Mucosa of rectum (tissue), 2 donors: ENCODE data around the gene CIAO2A.
A peak's percentile ranks its signal among the peaks of the same experiment; 100 is the strongest.
"Not testable (repeated sequence)": the region's sequence is repeated elsewhere in the genome, so short reads cannot be mapped to it uniquely, and the experiment has no call there.

Experiments used
- H3K27ac ChIP-seq, 2 donors: one replicate each; pipeline ENCODE4 v1.7.0; 2013; ENCODE audit warnings: inconsistent platforms in 2 of 2, low read depth in 2 of 2, low read length in 2 of 2
- H3K27me3 ChIP-seq, 2 donors: one replicate each; pipeline ENCODE4 v1.7.0; 2013; ENCODE audit warnings: low read length in 2 of 2; ENCODE audit not compliant: control insufficient read depth in 2 of 2, insufficient read depth in 2 of 2
- H3K36me3 ChIP-seq, 2 donors: one replicate each; pipeline ENCODE4 v1.7.0; 2013; ENCODE audit warnings: low read length in 2 of 2; ENCODE audit not compliant: control insufficient read depth in 2 of 2, insufficient read depth in 2 of 2
- H3K4me1 ChIP-seq, 2 donors: one replicate each; pipeline ENCODE4 v1.7.0; 2013; ENCODE audit warnings: low read length in 2 of 2, mild to moderate bottlenecking in 1 of 2; ENCODE audit not compliant: control insufficient read depth in 2 of 2, insufficient read depth in 2 of 2
- H3K4me3 ChIP-seq, 2 donors: one replicate each; pipeline ENCODE4 v1.7.0; 2013; ENCODE audit warnings: low read length in 2 of 2
- H3K9ac ChIP-seq, 2 donors: one replicate each; pipeline ENCODE4 v1.7.0; 2013; ENCODE audit warnings: low read length in 2 of 2, low read depth in 1 of 2, mild to moderate bottlenecking in 1 of 2
- H3K9me3 ChIP-seq, 2 donors: one replicate each; pipeline ENCODE4 v1.7.0; 2013; ENCODE audit warnings: low read length in 2 of 2; ENCODE audit not compliant: control insufficient read depth in 2 of 2
- donor health status: healthy.
- donor health status: Normal muscosa, but diverticular disease.

The CIAO2A gene

GRCh38 chr15:64096668-64097384 is 3.2 kb upstream of the CIAO2A start:
- no peaks in the 10 kb centered on the region for H3K9me3 ChIP-seq
- H3K27ac ChIP-seq, result peak overlapping the region in 1 of 2 donors; percentile 81
- H3K27me3 ChIP-seq, result no peaks in the 10 kb centered on the region
- H3K4me3 ChIP-seq, result peak overlapping the region; percentile 83 to 96
- peaks cover 25 to 40% of the 10 kb centered on the region in 2 donors for H3K4me1 ChIP-seq
- H3K36me3 ChIP-seq, result no peaks in the 10 kb centered on the region
- peak overlapping the region; percentile 58 to 89 for H3K9ac ChIP-seq

GRCh38 chr15:64095795-64096667 is 2.4 kb upstream of the CIAO2A start, which contains the start of gene SNX1:
SNX1 (plus strand) TSS chr15:64095982; CDS start chr15:64096014, 32 bp downstream.
- Histone ChIP-seq H3K27me3 (no peaks in the 10 kb centered on the region), H3K27ac (peak within 1 kb of the TSS; percentile 81), H3K9me3 (no peaks in the 10 kb centered on the region), H3K36me3 (no peaks in the 10 kb centered on the region), H3K4me1 (peaks cover 25 to 40% of the 10 kb centered on the region in 2 donors), H3K4me3 (peak within 1 kb of the TSS; percentile 88 to 96), H3K9ac (peak within 1 kb of the TSS; percentile 58 to 89)

GRCh38 chr15:64095431-64095794 is 1.8 kb upstream of the CIAO2A start:
- H3K4me3 ChIP-seq, result peak overlapping the region; percentile 59 to 88
- peak overlapping the region; percentile 81 for H3K27ac ChIP-seq
- no peaks in the 10 kb centered on the region for H3K27me3 ChIP-seq
- H3K9ac ChIP-seq, result peak overlapping the region; percentile 53 to 89
- H3K4me1 ChIP-seq, result peaks cover 25 to 40% of the 10 kb centered on the region in 2 donors
- peaks cover 0 to 2% of the 10 kb centered on the region in 2 donors for H3K36me3 ChIP-seq
- H3K9me3 ChIP-seq, result no peaks in the 10 kb centered on the region

GRCh38 chr15:64092864-64093626 is 593 bp downstream of the CIAO2A start:
- Histone ChIP-seq H3K27ac (peak overlapping the region; percentile 73 to 91), H3K9me3 (no peaks in the 10 kb centered on the region), H3K4me1 (peaks cover 25 to 39% of the 10 kb centered on the region in 2 donors), H3K36me3 (peaks cover 3 to 12% of the 10 kb centered on the region in 2 donors), H3K9ac (peak overlapping the region; percentile 81 to 90), H3K27me3 (no peaks in the 10 kb centered on the region), H3K4me3 (peak overlapping the region; percentile 88)

GRCh38 chr15:64092075-64092820 is 1.4 kb downstream of the CIAO2A start:
- peak overlapping the region; percentile 81 to 90 for H3K9ac ChIP-seq
- H3K9me3 ChIP-seq, result no peaks in the 10 kb centered on the region
- peak overlapping the region; percentile 88 for H3K4me3 ChIP-seq
- H3K27ac ChIP-seq, result peak overlapping the region; percentile 73 to 91
- peaks cover 9 to 18% of the 10 kb centered on the region in 2 donors for H3K36me3 ChIP-seq
- H3K27me3 ChIP-seq, result no peaks in the 10 kb centered on the region
- H3K4me1 ChIP-seq, result peaks cover 24 to 31% of the 10 kb centered on the region in 2 donors

- Histone ChIP-seq H3K4me3 (no peak overlapping the region), H3K4me1 (peaks cover 18 to 23% of the 10 kb centered on the region in 2 donors), H3K36me3 (peaks cover 10 to 18% of the 10 kb centered on the region in 2 donors), H3K9me3 (no peaks in the 10 kb centered on the region), H3K27ac (peak overlapping the region; percentile 20 to 48), H3K9ac (peak overlapping the region in 1 of 2 donors; percentile 20), H3K27me3 (no peaks in the 10 kb centered on the region)
These were observed 3.1 kb downstream of the CIAO2A start for GRCh38 chr15:64090527-64090926.

GRCh38 chr15:64089543-64090280 is 3.9 kb downstream of the CIAO2A start:
- Histone ChIP-seq H3K27ac (peak overlapping the region; percentile 20 to 48), H3K9me3 (no peaks in the 10 kb centered on the region), H3K36me3 (peaks cover 10 to 23% of the 10 kb centered on the region in 2 donors), H3K9ac (peak overlapping the region in 1 of 2 donors; percentile 6), H3K4me1 (peaks cover 13 to 15% of the 10 kb centered on the region in 2 donors), H3K4me3 (no peak overlapping the region), H3K27me3 (no peaks in the 10 kb centered on the region)

- Histone ChIP-seq H3K4me1 (no peaks in the 10 kb centered on the region), H3K9me3 (no peaks in the 10 kb centered on the region), H3K36me3 (peaks cover 8 to 31% of the 10 kb centered on the region in 2 donors), H3K9ac (no peak overlapping the region), H3K27ac (no peak overlapping the region), H3K27me3 (no peaks in the 10 kb centered on the region), H3K4me3 (no peak overlapping the region)
These were observed 10.9 kb downstream of the CIAO2A start for GRCh38 chr15:64082757-64083156.

GRCh38 chr15:64073496-64073895 is 20.1 kb downstream of the CIAO2A start:
- not testable (repeated sequence) for H3K4me1 ChIP-seq, H3K27me3 ChIP-seq, H3K27ac ChIP-seq, H3K9ac ChIP-seq, H3K9me3 ChIP-seq, H3K4me3 ChIP-seq
- peaks cover 12 to 23% of the 10 kb centered on the region in 2 donors for H3K36me3 ChIP-seq
